Muscle of arm (tissue), 12 donors: ENCODE results near the gene IFNGR2. TPM values are rescaled to one million over a fixed set of nuclear protein-coding genes. Genes with fewer than 3 reads are reported as not detected.
"Not testable (repeated sequence)": the region's sequence is repeated elsewhere in the genome, so short reads cannot be mapped to it uniquely, and the experiment has no call there.

Experiments
- DNase-seq: peaks from one replicate; pipeline ENCODE4 v3.0.0-alpha.2; 2013
- polyA plus RNA-seq, 12 donors: library from polyadenylated mRNA; unstranded; fragments of 120-200 nt; gene quantifications; one replicate each; pipeline ENCODE4 v1.2.1, GENCODE V29; 2013; ENCODE audit not compliant: insufficient read length in 12 of 12

The IFNGR2 gene
- polyA plus RNA-seq, 12 donors, result 49.3 to 90.4 (median 54.2) TPM; not detected in 1

- no peak for DNase-seq
These were observed 28.6 kb upstream of the IFNGR2 start for GRCh38 chr21:33374450-33375096.

GRCh38 chr21:33375101-33375644 is 28.0 kb upstream of the IFNGR2 start:
- DNase-seq, result no peak

GRCh38 chr21:33377221-33377920 is 25.8 kb upstream of the IFNGR2 start:
- DNase-seq, result no peak

DNA sequence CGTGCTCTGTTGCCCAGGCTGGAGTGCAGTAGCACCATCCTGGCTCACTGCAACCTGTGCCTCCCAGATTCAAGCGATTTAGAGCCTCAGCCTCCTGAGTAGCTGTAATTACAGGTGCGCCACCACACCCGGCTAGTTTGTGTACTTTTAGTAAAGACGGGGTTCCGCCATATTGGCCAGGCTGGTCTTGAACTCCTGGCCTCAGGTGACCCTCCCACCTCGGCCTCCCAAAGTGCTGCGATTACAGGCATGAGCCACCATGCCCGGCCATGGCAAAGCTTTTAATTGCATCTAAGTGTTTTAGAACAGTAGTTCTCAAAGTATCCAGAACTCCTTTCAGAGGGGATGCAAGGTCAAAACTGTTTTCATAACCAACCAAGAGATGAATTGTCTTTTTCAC is 25.1 kb upstream of the IFNGR2 start:
- no peak for DNase-seq

- DNase-seq, result not testable (repeated sequence)
These were observed 23.3 kb upstream of the IFNGR2 start for GRCh38 chr21:33379934-33380333.

GRCh38 chr21:33380483-33380998 is 22.7 kb upstream of the IFNGR2 start:
- no peak for DNase-seq

GRCh38 chr21:33381381-33381780 is 21.8 kb upstream of the IFNGR2 start:
- DNase-seq, result not testable (repeated sequence)

- no peak for DNase-seq
These were observed 19.9 kb upstream of the IFNGR2 start for GRCh38 chr21:33383056-33383888.

- DNase-seq, result no peak
These were observed 18.3 kb upstream of the IFNGR2 start for GRCh38 chr21:33384841-33385331.

DNA sequence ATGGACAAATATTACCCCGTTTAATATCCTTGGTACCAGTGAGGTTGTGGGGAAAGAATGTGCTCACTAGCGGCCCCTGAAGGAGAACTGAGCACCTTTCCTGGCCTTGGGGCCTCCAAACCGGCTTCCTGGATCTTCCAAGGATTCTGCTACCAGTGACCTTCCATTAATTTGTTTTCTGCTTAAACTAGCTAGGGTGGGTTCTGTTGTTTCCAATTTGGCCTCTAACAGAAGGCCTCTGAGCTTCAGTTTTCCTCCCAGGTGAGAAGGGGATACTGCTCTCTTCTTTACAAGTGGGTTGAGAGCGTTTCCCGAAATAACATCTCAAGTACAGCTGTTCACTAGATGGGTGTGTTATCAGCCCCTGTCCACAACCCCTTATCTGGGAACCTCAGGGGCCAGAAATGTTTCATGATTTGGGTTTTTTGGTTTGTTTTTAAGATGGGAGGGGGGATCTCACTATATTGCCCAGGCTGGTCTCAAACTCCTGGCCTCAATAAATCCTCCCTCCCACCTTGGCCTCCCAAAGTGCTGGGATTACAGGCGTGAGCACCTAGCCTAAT is 16.9 kb upstream of the IFNGR2 start:
- no peak for DNase-seq

- DNase-seq, result no peak
These were observed 15.9 kb upstream of the IFNGR2 start for GRCh38 chr21:33387294-33387693.

DNA sequence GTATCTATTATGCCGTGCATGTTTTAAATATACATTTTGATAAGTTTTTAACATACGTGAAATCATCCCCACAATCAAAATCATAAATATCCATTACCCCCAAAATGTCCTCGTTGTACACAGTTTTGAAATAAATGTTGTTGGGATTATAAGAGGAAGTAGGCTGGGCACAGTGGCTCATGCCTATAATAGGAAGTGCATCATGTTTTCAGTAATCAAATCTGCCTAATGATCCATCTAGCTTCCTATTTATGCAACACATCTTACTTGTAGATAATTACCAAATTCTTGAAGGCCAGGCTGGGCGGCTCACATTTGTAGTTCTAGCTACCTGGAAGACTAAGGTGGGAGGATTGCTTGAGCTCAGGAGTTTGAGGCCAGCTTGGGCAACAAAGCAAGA is 15.0 kb upstream of the IFNGR2 start:
- no peak for DNase-seq

DNA sequence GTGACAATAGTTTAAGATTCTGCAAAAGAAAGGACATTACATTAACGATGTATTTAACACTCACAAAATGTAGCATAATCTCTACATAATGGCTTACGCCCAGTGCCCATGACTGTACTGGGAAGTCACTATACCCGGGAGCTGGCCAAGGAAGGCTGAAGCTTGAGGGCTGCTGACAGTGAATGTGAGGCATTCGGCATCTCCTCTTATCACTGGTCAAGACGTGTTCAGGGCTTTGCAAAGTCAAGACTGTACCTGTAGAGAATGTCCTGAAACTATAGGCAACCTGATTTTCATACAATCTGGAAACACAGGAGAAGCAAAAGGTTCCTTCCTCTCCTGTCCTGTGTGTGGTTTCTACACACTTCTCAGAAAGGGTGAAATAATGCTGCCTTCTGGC is 12.7 kb upstream of the IFNGR2 start:
- no peak for DNase-seq

DNA sequence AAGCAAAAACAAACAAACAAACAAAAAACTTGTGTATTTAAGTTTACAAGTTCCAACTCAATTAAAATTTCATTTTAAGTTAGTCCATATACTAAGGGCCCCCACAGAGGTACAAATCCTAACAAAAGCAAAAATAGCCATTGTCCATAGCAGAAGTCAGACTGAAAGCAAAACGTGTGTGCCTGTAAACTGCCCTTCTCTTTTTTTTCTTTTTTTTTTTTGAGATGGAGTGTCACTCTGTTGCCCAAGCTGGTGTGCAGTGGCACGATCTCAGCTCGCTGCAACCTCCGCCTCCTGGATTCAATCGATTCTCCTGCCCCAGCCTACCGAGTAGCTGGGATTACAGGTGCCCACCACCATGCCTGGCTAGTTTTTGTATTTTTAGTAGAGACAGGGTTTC is 11.6 kb upstream of the IFNGR2 start:
- no peak for DNase-seq

- no peak for DNase-seq
These were observed 10.8 kb upstream of the IFNGR2 start for GRCh38 chr21:33392284-33392985.

DNA sequence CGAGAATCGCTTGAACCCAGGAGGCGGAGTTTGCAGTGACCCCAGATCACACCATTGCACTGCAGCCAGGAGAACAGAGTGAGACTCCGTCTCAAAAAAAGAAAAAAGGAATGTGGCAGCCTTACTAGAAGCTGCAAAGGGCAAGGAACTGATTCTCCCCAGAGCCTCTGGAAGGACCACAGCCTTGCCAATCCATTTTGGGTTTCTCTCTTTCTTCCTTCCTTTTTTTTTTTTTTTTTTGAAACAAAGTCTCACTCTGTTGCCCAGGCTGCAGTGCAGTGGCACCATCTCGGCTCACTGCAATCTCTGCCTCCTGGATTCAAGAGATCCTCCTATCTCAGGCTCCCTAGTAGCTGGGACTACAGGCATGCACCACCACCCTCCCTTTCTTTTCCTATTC is 9.9 kb upstream of the IFNGR2 start:
- no peak for DNase-seq

DNA sequence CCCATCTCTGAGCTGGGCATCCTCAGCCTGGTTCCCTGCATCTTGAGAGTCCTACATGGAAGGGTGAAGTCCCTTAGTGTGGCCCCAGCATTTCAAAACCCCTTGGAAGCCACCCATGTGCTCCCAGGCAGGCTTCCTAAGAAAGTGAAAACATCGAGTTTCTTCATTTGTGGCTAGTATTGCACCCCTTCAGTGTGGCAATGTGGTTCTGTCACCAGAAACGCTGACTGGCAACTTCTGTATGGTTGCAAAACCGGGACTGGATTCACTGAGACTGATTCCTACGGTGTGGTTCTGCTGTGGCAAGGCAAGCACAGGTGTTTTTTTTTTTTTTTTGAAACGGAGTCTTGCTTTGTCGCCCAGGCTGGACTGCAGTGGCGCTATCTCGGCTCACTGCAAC is 9.0 kb upstream of the IFNGR2 start:
- no peak for DNase-seq

DNA sequence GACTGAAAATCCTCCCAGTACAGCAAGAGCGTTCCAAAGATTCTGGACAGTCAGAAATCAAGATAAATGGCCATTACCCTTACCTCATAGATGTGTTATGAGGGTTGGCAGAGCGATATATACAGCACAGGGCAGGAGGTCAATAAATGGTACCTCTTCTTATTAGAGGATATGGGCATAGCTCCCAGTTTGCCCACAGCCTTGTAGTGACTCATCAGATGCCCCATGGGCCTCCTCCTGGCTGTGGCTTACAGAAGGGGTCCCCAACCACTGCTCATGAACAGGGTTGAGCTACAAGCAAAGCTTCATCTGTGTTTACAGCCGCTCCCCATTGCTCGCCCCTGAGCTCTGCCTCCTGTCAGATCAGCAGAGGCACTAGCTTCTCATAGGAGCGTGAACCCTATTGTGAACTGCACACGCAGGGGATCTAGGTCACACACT is 7.3 kb upstream of the IFNGR2 start:
- no peak for DNase-seq

DNA sequence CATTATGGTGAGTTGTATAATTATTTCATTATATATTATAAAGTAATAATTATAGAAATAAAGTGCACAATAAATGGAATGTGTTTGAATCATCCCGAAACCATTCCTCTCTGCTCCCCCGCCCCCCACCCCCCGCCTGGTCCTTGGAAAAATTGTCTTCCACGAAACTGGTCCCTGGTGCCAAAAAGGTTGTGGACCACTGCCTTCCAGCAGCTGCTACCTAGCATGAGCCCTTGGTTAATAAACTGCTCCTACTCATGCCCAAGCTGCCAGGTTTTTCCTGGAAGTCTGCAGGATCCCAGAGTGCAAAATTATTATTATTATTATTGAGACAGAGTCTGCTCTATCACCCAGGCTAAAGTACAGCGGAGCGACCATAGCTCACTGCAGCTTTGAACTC is 6.8 kb upstream of the IFNGR2 start:
- DNase-seq, result no peak

- DNase-seq, result no peak
These were observed 6.3 kb upstream of the IFNGR2 start for GRCh38 chr21:33396951-33397350.

DNA sequence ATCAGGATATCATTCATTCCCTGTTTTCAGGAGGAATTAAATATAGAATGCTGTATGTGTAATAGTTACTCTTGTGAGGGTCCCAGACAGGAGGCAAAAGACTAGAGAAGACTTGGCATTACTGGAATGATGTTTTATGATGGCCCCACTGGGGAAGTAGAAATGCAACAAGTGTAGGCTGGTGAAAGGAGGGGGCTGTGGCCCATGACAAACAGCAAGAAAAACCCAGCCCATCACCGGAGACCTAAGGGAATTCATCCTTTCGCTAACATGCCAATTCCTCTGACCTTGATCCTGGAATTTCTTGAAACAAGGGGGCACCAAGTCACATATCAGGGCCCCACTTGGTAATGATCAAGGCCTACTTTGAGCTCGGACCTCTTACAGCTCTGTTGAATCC is 5.5 kb upstream of the IFNGR2 start:
- no peak for DNase-seq
